CD4-positive, alpha-beta memory T cell (primary cell): Measurements from ENCODE around the gene SLC25A27. TPM values are rescaled to one million over a fixed set of nuclear protein-coding genes. Genes with fewer than 3 reads are reported as not detected.

Source experiments
- CTCF ChIA-PET: fragments of 350-600 bp; sonication (Branson Sonifier 250); formaldehyde crosslinking; loops from one replicate; lab custom pipeline; 2021; ENCODE audit warnings: inconsistent platforms; ENCODE audit not compliant: partially characterized antibody; lab: Charles Lee
- POLR2A ChIA-PET: fragments of 350-600 bp; sonication (Branson Sonifier 250); formaldehyde crosslinking; loops from one replicate; lab custom pipeline; 2021; ENCODE audit not compliant: partially characterized antibody; lab: Charles Lee
- DNase-seq, 5 donors: peaks; one replicate each; pipeline versions ENCODE4 v3.0.0 to v3.0.0-alpha.2; 2020 to 2022; ENCODE audit warnings: mixed read lengths in 1 of 5
- H3K27ac ChIP-seq: one replicate; pipeline ENCODE4 v1.7.0; 2013; ENCODE audit warnings: low read depth, low read length
- H3K27me3 ChIP-seq: 2 replicates; pipeline ENCODE4 v1.7.0; 2013; ENCODE audit warnings: mild to moderate bottlenecking, low read length, moderate library complexity; ENCODE audit not compliant: insufficient read depth
- H3K36me3 ChIP-seq: 2 replicates; pipeline ENCODE4 v1.7.0; 2013; ENCODE audit warnings: mild to moderate bottlenecking, low read length, moderate library complexity; ENCODE audit not compliant: insufficient read depth
- H3K4me1 ChIP-seq: 2 replicates; pipeline ENCODE4 v1.7.0; 2013; ENCODE audit warnings: mild to moderate bottlenecking, low read length, moderate library complexity; ENCODE audit not compliant: insufficient read depth
- H3K4me3 ChIP-seq, 2 donors: one replicate each; pipeline ENCODE4 v1.7.0; 2013; ENCODE audit warnings: low read length in 2 of 2, mild to moderate bottlenecking in 1 of 2
- H3K9me3 ChIP-seq, 2 donors: one replicate each; pipeline ENCODE4 v1.7.0; 2013; ENCODE audit warnings: low read length in 2 of 2, control low read depth in 1 of 2; ENCODE audit not compliant: control insufficient read depth in 1 of 2
- H3K27ac Mint-ChIP-seq, 7 donors: one replicate each; pipeline ENCODE4 v1.8.0; 2020 to 2021; ENCODE audit warnings: mixed read lengths in 7 of 7, mild to moderate bottlenecking in 6 of 7, inconsistent platforms in 3 of 7, moderate library complexity in 3 of 7
- H3K27me3 Mint-ChIP-seq, 2 donors: one replicate each; pipeline ENCODE4 v1.8.0; 2020 to 2021; ENCODE audit warnings: mixed read lengths in 2 of 2
- H3K36me3 Mint-ChIP-seq, 2 donors: one replicate each; pipeline ENCODE4 v1.8.0; 2020 to 2021; ENCODE audit warnings: mixed read lengths in 2 of 2, inconsistent platforms in 1 of 2, mild to moderate bottlenecking in 1 of 2
- H3K4me1 Mint-ChIP-seq, 4 donors: one replicate each; pipeline ENCODE4 v1.8.0; 2020 to 2021; ENCODE audit warnings: mixed read lengths in 4 of 4, mild to moderate bottlenecking in 1 of 4
- H3K4me3 Mint-ChIP-seq, 8 donors: one replicate each; pipeline ENCODE4 v1.8.0; 2020 to 2021; ENCODE audit warnings: mixed read lengths in 8 of 8, mild to moderate bottlenecking in 7 of 8, moderate library complexity in 6 of 8, inconsistent platforms in 3 of 8
- H3K9me3 Mint-ChIP-seq, 8 donors: one replicate each; pipeline ENCODE4 v1.8.0; 2020 to 2021; ENCODE audit warnings: mixed read lengths in 8 of 8, mild to moderate bottlenecking in 5 of 8, inconsistent platforms in 3 of 8, moderate library complexity in 1 of 8
- intact Hi-C: fragments of 100-400 bp; cut with micrococcal nuclease; formaldehyde crosslinking; loops from one replicate; pipeline ENCODE4 v1.15.1; 2023
- polyA plus RNA-seq, 2 donors: library from polyadenylated mRNA; unstranded; fragments of 300-500 nt; fragmentation: Illumina TruSeq; gene quantifications; one replicate each; pipeline ENCODE4 v1.2.3, GENCODE V29; 2021
- total RNA-seq, 2 experiments: library from RNA; stranded (reverse); gene quantifications; one replicate each; pipeline ENCODE4 v1.2.3, GENCODE V29; 2021

The SLC25A27 gene
- total RNA-seq, result 1 to 10 TPM; 2.3 to 2.6 TPM
- polyA plus RNA-seq, result not detected

DNA sequence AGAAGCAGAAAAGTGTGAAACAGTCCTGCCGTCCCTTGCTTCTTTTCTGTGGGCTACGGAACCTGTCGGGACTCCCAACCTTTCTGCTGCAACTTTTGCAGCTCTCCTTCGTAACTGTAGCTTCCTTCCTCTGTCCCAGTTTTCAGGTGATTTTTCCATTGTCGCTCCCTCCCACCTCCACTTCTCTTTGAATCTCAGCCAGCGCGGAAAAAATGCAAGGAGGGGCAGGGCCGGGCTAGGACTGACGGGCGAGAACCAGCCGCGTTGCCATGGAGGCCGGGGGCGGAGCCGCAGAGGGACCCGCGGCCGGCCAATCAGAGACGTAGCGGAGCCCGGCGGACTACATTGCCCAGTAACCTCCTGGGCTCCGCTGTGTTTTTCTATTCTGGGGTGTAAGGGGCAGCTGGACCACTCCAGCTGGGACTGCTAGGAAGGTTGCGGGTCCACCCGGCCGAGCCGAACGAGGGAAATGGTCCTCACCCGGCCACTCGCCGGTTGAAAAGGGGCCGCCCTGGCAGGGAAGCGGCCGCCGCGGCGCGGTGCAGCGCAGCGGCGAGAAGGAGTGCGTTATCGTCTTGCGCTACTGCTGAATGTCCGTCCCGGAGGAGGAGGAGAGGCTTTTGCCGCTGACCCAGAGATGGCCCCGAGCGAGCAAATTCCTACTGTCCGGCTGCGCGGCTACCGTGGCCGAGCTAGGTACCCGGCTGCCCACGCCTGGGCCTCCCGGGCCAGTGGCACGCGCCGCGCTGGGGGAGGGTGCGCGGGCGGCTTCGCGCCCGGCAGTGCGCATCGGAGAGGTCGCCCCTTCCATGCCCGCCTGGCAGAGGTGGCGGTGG, at the start of gene SLC25A27, which contains the start of gene CYP39A1:
Gene SLC25A27 (plus strand): TSS at position 373 of the 836 bp plus-strand sequence. CDS start 218 bp downstream, at position 591.
Gene CYP39A1 (minus strand): TSS at position 216 of the 836 bp plus-strand sequence. CDS start 236 bp downstream, outside the sequence.
- ChIA-PET CTCF (no interaction called here), POLR2A (no interaction called here)
- peaks cover 12 to 17% (median 14%) of the 10 kb centered on the region in 4 donors for H3K4me1 Mint-ChIP-seq
- intact Hi-C loops, result no loop called here
- Histone ChIP-seq H3K9me3 (no peaks in the 10 kb centered on the region), H3K4me1 (peaks cover 17% of the 10 kb centered on the region), H3K36me3 (no peaks in the 10 kb centered on the region), H3K27me3 (peaks cover 16% of the 10 kb centered on the region), H3K27ac (no peak within 1 kb of the TSS), H3K4me3 (peak within 1 kb of the TSS; percentile 63 to 69)
- H3K4me3 Mint-ChIP-seq, result peak within 1 kb of the TSS; percentile 82 to 93 (median 86)
- DNase-seq, result peak; percentile 66 to 71 (median 69)
- no peaks in the 10 kb centered on the region for H3K36me3 Mint-ChIP-seq
- peak within 1 kb of the TSS in 6 of 7 donors; percentile 7 to 75 (median 35) for H3K27ac Mint-ChIP-seq
- peaks cover 25 to 29% of the 10 kb centered on the region in 2 donors for H3K27me3 Mint-ChIP-seq
- peaks cover 0 to 2% (median 0%) of the 10 kb centered on the region in 8 donors for H3K9me3 Mint-ChIP-seq

DNA sequence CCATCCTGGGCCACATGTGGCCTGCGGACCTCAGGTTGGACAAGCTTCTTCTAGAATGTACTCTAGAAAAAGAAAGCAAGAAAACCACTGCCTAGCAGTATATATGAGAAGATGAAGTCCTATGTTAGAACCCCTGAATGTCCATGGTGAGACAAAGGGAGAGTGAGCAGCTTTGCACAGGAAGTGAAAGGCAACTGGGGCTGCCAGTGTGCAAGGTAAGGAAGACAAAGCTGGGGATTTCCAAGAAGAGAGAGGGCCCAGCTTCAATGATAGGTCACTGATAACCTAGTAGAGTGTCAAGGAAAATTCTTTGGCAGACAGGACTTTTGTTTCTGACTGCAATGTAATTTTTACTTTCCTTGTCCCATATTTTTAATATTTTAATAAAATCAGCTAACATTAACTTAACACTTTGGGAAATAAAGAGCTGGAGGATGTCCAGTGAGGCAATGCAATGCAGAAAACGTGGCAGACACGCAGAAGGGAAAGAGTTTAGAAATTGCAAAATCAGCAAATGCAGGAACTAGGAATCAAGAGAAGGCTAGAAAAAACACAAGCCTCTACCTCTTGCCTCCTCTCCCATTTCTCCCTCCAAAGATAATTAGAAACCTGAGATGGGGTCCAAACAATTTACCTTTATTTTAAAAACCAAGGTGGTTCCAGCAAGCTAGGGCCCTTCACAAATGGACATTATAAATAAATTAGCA, 47.5 kb upstream of the SLC25A27 start:
- no peaks in the 10 kb centered on the region for H3K27me3 ChIP-seq
- POLR2A ChIA-PET, result no interaction called here
- H3K27ac Mint-ChIP-seq, result peak overlapping the region in 1 of 7 donors; percentile 9

GRCh38 chr6:46606338-46606737, 46.4 kb upstream of the SLC25A27 start:
- H3K4me1 Mint-ChIP-seq, result no peaks in the 10 kb centered on the region
- H3K36me3 Mint-ChIP-seq, result no peaks in the 10 kb centered on the region
- no peaks in the 10 kb centered on the region for H3K27me3 ChIP-seq
- no peaks in the 10 kb centered on the region for H3K36me3 ChIP-seq
- ChIA-PET POLR2A (no interaction called here), CTCF (interaction anchor here (1.7 kb wide), 1 partner anchor 11 kb away, joined by 5 read pairs; no protein-coding TSS in a partner anchor)
- no peaks in the 10 kb centered on the region for H3K4me1 ChIP-seq
- H3K27ac ChIP-seq, result no peak overlapping the region
- no peaks in the 10 kb centered on the region for H3K9me3 Mint-ChIP-seq
- no peak overlapping the region for H3K4me3 ChIP-seq
- no peak overlapping the region for H3K27ac Mint-ChIP-seq
- no peaks in the 10 kb centered on the region for H3K9me3 ChIP-seq
- no peak overlapping the region for H3K4me3 Mint-ChIP-seq
- intact Hi-C loops, result no loop called here
- peaks cover 3% of the 10 kb centered on the region in 2 donors for H3K27me3 Mint-ChIP-seq
- DNase-seq, result no peak

More for the DNA sequence above, 47.5 kb upstream of the SLC25A27 start:
- CTCF ChIA-PET, result interaction anchor here (1.7 kb wide), 1 partner anchor 9 kb away, joined by 5 read pairs; no protein-coding TSS in a partner anchor
- no peak for DNase-seq
- no peak overlapping the region for H3K4me3 ChIP-seq
- Mint-ChIP-seq H3K36me3 (no peaks in the 10 kb centered on the region), H3K4me1 (no peaks in the 10 kb centered on the region), H3K9me3 (no peaks in the 10 kb centered on the region), H3K4me3 (no peak overlapping the region), H3K27me3 (peaks cover 4 to 11% of the 10 kb centered on the region in 2 donors)
- no peaks in the 10 kb centered on the region for H3K4me1 ChIP-seq
- no peak overlapping the region for H3K27ac ChIP-seq
- intact Hi-C loops, result no loop called here
- H3K9me3 ChIP-seq, result no peaks in the 10 kb centered on the region
- H3K36me3 ChIP-seq, result no peaks in the 10 kb centered on the region

GRCh38 chr6:46610862-46611553, 41.8 kb upstream of the SLC25A27 start:
- intact Hi-C loops, result no loop called here
- POLR2A ChIA-PET, result no interaction called here
- H3K4me3 ChIP-seq, result no peak overlapping the region
- H3K27ac ChIP-seq, result no peak overlapping the region
- Mint-ChIP-seq H3K27ac (no peak overlapping the region), H3K27me3 (peaks cover 3 to 4% of the 10 kb centered on the region in 2 donors), H3K4me3 (no peak overlapping the region), H3K36me3 (no peaks in the 10 kb centered on the region), H3K4me1 (no peaks in the 10 kb centered on the region), H3K9me3 (peaks cover 0 to 2% (median 0%) of the 10 kb centered on the region in 8 donors)
- DNase-seq, result no peak
- no peaks in the 10 kb centered on the region for H3K27me3 ChIP-seq
- no peaks in the 10 kb centered on the region for H3K36me3 ChIP-seq
- H3K4me1 ChIP-seq, result no peaks in the 10 kb centered on the region
- H3K9me3 ChIP-seq, result no peaks in the 10 kb centered on the region
- CTCF ChIA-PET, result no interaction called here

- no peaks in the 10 kb centered on the region for H3K4me1 Mint-ChIP-seq
- Histone ChIP-seq H3K4me1 (no peaks in the 10 kb centered on the region), H3K9me3 (no peaks in the 10 kb centered on the region), H3K27me3 (no peaks in the 10 kb centered on the region), H3K36me3 (no peaks in the 10 kb centered on the region), H3K4me3 (no peak overlapping the region), H3K27ac (no peak overlapping the region)
- peaks cover 0 to 2% (median 0%) of the 10 kb centered on the region in 8 donors for H3K9me3 Mint-ChIP-seq
- DNase-seq, result no peak
- H3K36me3 Mint-ChIP-seq, result no peaks in the 10 kb centered on the region
- H3K27me3 Mint-ChIP-seq, result peaks cover 5 to 13% of the 10 kb centered on the region in 2 donors
- intact Hi-C loops, result no loop called here
- H3K27ac Mint-ChIP-seq, result no peak overlapping the region
- ChIA-PET POLR2A (no interaction called here), CTCF (no interaction called here)
- H3K4me3 Mint-ChIP-seq, result no peak overlapping the region
Measured at GRCh38 chr6:46612645-46613044, 40.1 kb upstream of the SLC25A27 start.

- peaks cover 8 to 16% of the 10 kb centered on the region in 2 donors for H3K27me3 Mint-ChIP-seq
- no peaks in the 10 kb centered on the region for H3K4me1 Mint-ChIP-seq
- Histone ChIP-seq H3K9me3 (no peaks in the 10 kb centered on the region), H3K4me3 (no peak overlapping the region), H3K36me3 (no peaks in the 10 kb centered on the region), H3K27me3 (no peaks in the 10 kb centered on the region), H3K4me1 (no peaks in the 10 kb centered on the region), H3K27ac (no peak overlapping the region)
- DNase-seq, result no peak
- no peak overlapping the region for H3K27ac Mint-ChIP-seq
- H3K4me3 Mint-ChIP-seq, result no peak overlapping the region
- CTCF ChIA-PET, result no interaction called here
- peaks cover 0 to 2% (median 0%) of the 10 kb centered on the region in 8 donors for H3K9me3 Mint-ChIP-seq
- intact Hi-C loops, result no loop called here
- POLR2A ChIA-PET, result no interaction called here
- no peaks in the 10 kb centered on the region for H3K36me3 Mint-ChIP-seq
Measured at GRCh38 chr6:46618726-46619125, 34.0 kb upstream of the SLC25A27 start.
